SK-N-SH (cell line): ENCODE measurements around the gene SPTLC1. TPM values are rescaled to one million over a fixed set of nuclear protein-coding genes. Genes with fewer than 3 reads are reported as not detected.

ENCODE experiments used
- CTCF ChIA-PET: fragments of 300-600, 350-600 bp; formaldehyde crosslinking; extraction: SDS; loops from one replicate; lab custom pipeline; 2021; lab: Yijun Ruan, JAX
- POLR2A ChIA-PET: fragments of 350-600 bp; sonication (Branson Sonifier 250); formaldehyde crosslinking; extraction: SDS; loops from one replicate; lab custom pipeline; 2020; ENCODE audit warnings: antibody characterized with exemption, inconsistent platforms; lab: Yijun Ruan, JAX
- DNase-seq: peaks from one replicate; pipeline ENCODE4 v3.0.0; 2012
- H2AFZ ChIP-seq: fragments of 200-600 bp; sonication (generic); 2 replicates; pipeline ENCODE4 v1.8.1; 2016; ENCODE audit warnings: antibody characterized with exemption, mild to moderate bottlenecking, low read depth
- H3F3A ChIP-seq: fragments of 200-600 bp; sonication (generic); replicated peaks from 2 replicates; pipeline ENCODE3; 2016; ENCODE audit warnings: antibody characterized with exemption, mild to moderate bottlenecking; ENCODE audit not compliant: insufficient read depth
- H3K27ac ChIP-seq, 2 experiments: fragments of 200-500 bp in 1 of 2; fragments of 200-600 bp in 1 of 2; sonication (Bioruptor generic) in 1 of 2; sonication (generic), shearing (Covaris generic) in 1 of 2; 2 replicates each; pipeline versions ENCODE4 v1.5.1 to v1.6.1; 2014 to 2016; ENCODE audit warnings: low read depth in 2 of 2, inconsistent platforms in 1 of 2, low read length in 1 of 2, mild to moderate bottlenecking in 1 of 2, mixed read lengths in 1 of 2
- H3K27me3 ChIP-seq: fragments of 200-600 bp; sonication (generic), shearing (Covaris generic); 2 replicates; pipeline ENCODE4 v1.6.1; 2016; ENCODE audit warnings: mixed run types; ENCODE audit not compliant: insufficient read depth
- H3K36me3 ChIP-seq, 2 experiments: fragments of 200-500 bp in 1 of 2; fragments of 200-600 bp in 1 of 2; sonication (Bioruptor generic) in 1 of 2; sonication (generic) in 1 of 2; replicated peaks in 1 of 2; 2 replicates each; pipeline versions ENCODE3 to v1.5.1; 2014 to 2016; ENCODE audit warnings: low read length in 1 of 2, mild to moderate bottlenecking in 1 of 2; ENCODE audit not compliant: insufficient read depth in 2 of 2, control insufficient read depth in 1 of 2
- H3K4me1 ChIP-seq, 2 experiments: fragments of 200-500 bp in 1 of 2; fragments of 200-600 bp in 1 of 2; sonication (Bioruptor generic) in 1 of 2; sonication (generic), shearing (Covaris generic) in 1 of 2; 2 replicates each; pipeline versions ENCODE4 v1.5.1 to v1.6.1; 2014 to 2016; ENCODE audit warnings: low read depth in 1 of 2, low read length in 1 of 2, mixed run types in 1 of 2; ENCODE audit not compliant: insufficient read depth in 2 of 2, control insufficient read depth in 1 of 2
- H3K4me2 ChIP-seq: fragments of 200-600 bp; sonication (generic), shearing (Covaris generic); 2 replicates; pipeline ENCODE4 v1.6.1; 2017; ENCODE audit warnings: mixed run types
- H3K4me3 ChIP-seq, 2 experiments: fragments of 200-500 bp in 1 of 2; fragments of 200-600 bp in 1 of 2; sonication (Bioruptor generic) in 1 of 2; sonication (generic), shearing (Covaris generic) in 1 of 2; 2 replicates each; pipeline versions ENCODE4 v1.5.1 to v1.8.1; 2014 to 2016; ENCODE audit warnings: low read depth in 2 of 2, inconsistent platforms in 1 of 2, low read length in 1 of 2, mild to moderate bottlenecking in 1 of 2, mixed read lengths in 1 of 2, moderate library complexity in 1 of 2
- H3K79me2 ChIP-seq: fragments of 200-600 bp; sonication (generic); 2 replicates; pipeline ENCODE4 v1.8.1; 2017; ENCODE audit warnings: mild to moderate bottlenecking; ENCODE audit not compliant: insufficient read depth
- H3K9ac ChIP-seq: fragments of 200-600 bp; sonication (generic); 2 replicates; pipeline ENCODE4 v1.6.1; 2017; ENCODE audit warnings: mixed run types
- H3K9me2 ChIP-seq: fragments of 200-600 bp; sonication (generic); 2 replicates; pipeline ENCODE4 v1.6.1; 2017; ENCODE audit warnings: mixed run types
- H3K9me3 ChIP-seq: fragments of 200-600 bp; sonication (generic); 2 replicates; pipeline ENCODE4 v1.6.1; 2017; ENCODE audit warnings: mixed run types, mild to moderate bottlenecking, moderate library complexity
- H4K20me1 ChIP-seq: fragments of 200-600 bp; sonication (generic); 2 replicates; pipeline ENCODE4 v1.6.1; 2017; ENCODE audit warnings: mild to moderate bottlenecking, mixed run types; ENCODE audit not compliant: insufficient read depth
- CTCF ChIP-seq: fragments of 200-600 bp; sonication (generic); IDR thresholded peaks from 2 replicates; pipeline ENCODE4 v1.6.1; 2017; ENCODE audit warnings: antibody characterized with exemption, mild to moderate bottlenecking, moderate library complexity
- ELF1 ChIP-seq: IDR thresholded peaks from 2 replicates; pipeline ENCODE4 v1.4.0; 2012
- EP300 ChIP-seq, 2 experiments: IDR thresholded peaks; 2 replicates each; pipeline versions ENCODE4 v1.4.0 to v1.6.1; 2012; ENCODE audit warnings: borderline replicate concordance in 1 of 2, low read depth in 1 of 2, low read length in 1 of 2
- FOSL2 ChIP-seq: IDR thresholded peaks from 2 replicates; pipeline ENCODE4 v1.4.0; 2012; ENCODE audit warnings: low read depth, mild to moderate bottlenecking, moderate library complexity, borderline replicate concordance
- FOXM1 ChIP-seq: IDR thresholded peaks from 2 replicates; pipeline ENCODE4 v1.4.0; 2012; ENCODE audit warnings: low read depth, mild to moderate bottlenecking
- GATA2 ChIP-seq: sonication (generic); formaldehyde crosslinking; IDR thresholded peaks from 2 replicates; pipeline ENCODE4 v1.5.0; 2020; ENCODE audit warnings: mild to moderate bottlenecking, missing genetic modification reagents
- IRF3 ChIP-seq: fragments of 150-350 bp; IDR thresholded peaks from 2 replicates; pipeline ENCODE4 v1.6.1; 2016; ENCODE audit warnings: mild to moderate bottlenecking, low read depth, low read length
- JUND ChIP-seq: IDR thresholded peaks from 2 replicates; pipeline ENCODE4 v1.4.0; 2012
- MEF2A ChIP-seq: IDR thresholded peaks from 2 replicates; pipeline ENCODE4 v1.4.0; 2012; ENCODE audit warnings: low read depth, borderline replicate concordance
- NFIC ChIP-seq: IDR thresholded peaks from 2 replicates; pipeline ENCODE4 v1.4.0; 2012; ENCODE audit warnings: borderline replicate concordance
- NRF1 ChIP-seq: IDR thresholded peaks from 2 replicates; pipeline ENCODE4 v1.6.1; 2012; ENCODE audit warnings: low read depth, mild to moderate bottlenecking, low read length
- POLR2AphosphoS5 ChIP-seq: IDR thresholded peaks from 2 replicates; pipeline ENCODE4 v1.6.1; 2012; ENCODE audit warnings: low read depth, low read length
- RAD21 ChIP-seq: IDR thresholded peaks from 2 replicates; pipeline ENCODE4 v1.6.1; 2012; ENCODE audit warnings: mild to moderate bottlenecking, low read length
- RFX5 ChIP-seq: IDR thresholded peaks from 2 replicates; pipeline ENCODE4 v1.6.1; 2012; ENCODE audit warnings: mild to moderate bottlenecking, improper control_type of control experiment, low read length
- RXRA ChIP-seq: IDR thresholded peaks from 2 replicates; pipeline ENCODE4 v1.4.0; 2012; ENCODE audit warnings: low read depth, mild to moderate bottlenecking, borderline replicate concordance
- SMC3 ChIP-seq: IDR thresholded peaks from 2 replicates; pipeline ENCODE4 v1.6.1; 2012; ENCODE audit warnings: low read depth, low read length, improper control_type of control experiment
- TAF1 ChIP-seq: IDR thresholded peaks from 2 replicates; pipeline ENCODE4 v1.6.1; 2012; ENCODE audit warnings: low read depth, mild to moderate bottlenecking, low read length, moderate library complexity, borderline replicate concordance
- TEAD4 ChIP-seq: IDR thresholded peaks from 2 replicates; pipeline ENCODE4 v1.4.0; 2012; ENCODE audit warnings: mild to moderate bottlenecking, borderline replicate concordance; ENCODE audit not compliant: insufficient read depth
- USF2 ChIP-seq: fragments of 150-350 bp; IDR thresholded peaks from 2 replicates; pipeline ENCODE4 v1.6.1; 2017; ENCODE audit warnings: antibody characterized with exemption, low read length, low read depth, borderline replicate concordance
- ZBTB33 ChIP-seq: IDR thresholded peaks from 2 replicates; pipeline ENCODE4 v1.4.0; 2012; ENCODE audit warnings: low read depth, borderline replicate concordance
- WGBS: methylation state at CpG from one replicate; pipeline ENCODE4 v1.1.6; 2017; ENCODE audit warnings: low lambda C conversion rate; 5-methylcytosine and 5-hydroxymethylcytosine counted together
- polyA plus RNA-seq, 3 experiments: library from polyadenylated mRNA; depleted of rRNA; stranded (reverse); fragments of >200 nt; gene quantifications; 2 replicates each; pipeline ENCODE4 v1.2.3, GENCODE V29; 2012
- TF ChIP-seq, protein P1 (sequence below): IDR thresholded peaks from 2 replicates; pipeline ENCODE4 v1.4.0; 2012; ENCODE audit warnings: low read depth
- TF ChIP-seq, protein P2 (sequence below): IDR thresholded peaks from 2 replicates; pipeline ENCODE4 v1.6.1; 2012; ENCODE audit warnings: mild to moderate bottlenecking, low read depth, low read length, moderate library complexity

Gene SPTLC1
- polyA plus RNA-seq, 1 of the 3 experiments (the other 2 are of a cell fraction): 53.9 TPM

DNA sequence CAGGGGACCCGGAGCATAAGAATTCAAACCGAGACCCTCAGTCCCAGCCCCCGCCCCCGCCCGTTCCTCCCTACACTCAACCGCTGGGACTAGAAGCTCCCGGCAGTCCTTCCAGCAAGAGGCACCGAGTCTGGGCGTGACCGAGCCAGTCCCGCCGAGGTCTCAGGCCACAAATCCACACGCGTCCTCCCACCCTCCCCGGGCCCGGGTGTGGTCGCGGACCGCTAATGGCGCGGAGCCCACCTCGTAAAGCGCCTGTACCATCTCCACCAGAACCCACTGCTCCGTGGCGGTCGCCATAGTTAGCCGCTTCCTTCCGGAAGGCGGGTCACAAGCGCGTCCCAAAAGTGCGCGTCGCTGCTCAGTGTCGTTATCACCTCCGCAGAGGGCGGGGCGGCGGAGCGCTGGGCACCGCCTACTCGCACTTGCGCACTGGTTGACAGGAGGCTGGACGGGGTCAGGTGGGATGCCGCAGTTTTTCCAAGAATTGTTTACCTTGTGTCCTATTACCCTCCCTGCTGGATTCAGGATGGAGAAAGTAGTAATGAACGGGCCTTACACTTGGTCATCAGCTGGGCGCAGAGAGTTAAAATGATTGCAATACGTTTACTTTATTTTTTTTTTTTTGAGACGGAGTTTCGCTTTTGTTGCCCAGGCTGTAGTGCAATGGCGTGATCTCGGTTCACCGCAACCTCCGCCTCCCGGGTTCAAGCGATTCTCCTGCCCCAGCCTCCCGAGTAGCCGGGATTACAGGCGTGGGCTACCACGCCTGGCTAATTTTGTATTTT is at the start of gene SPTLC1 (continued):
- TF ChIP-seq CTCF (no peak), FOXM1 (no peak), RFX5 (no peak), TEAD4 (no peak), JUND (no peak), NRF1 (peak; percentile 87), IRF3 (no peak), EP300 (IDR thresholded peaks at IDR 0.05; ENCODE audit: borderline replicate concordance in 1 of 2, low read depth in 1 of 2, low read length in 1 of 2) (no peak), GATA2 (CRISPR knock-in tag) (no peak), RAD21 (no peak), ELF1 (peak; percentile 95)

GRCh38 chr9:92164975-92165374 is 49.8 kb upstream of the SPTLC1 start:
- POLR2A ChIA-PET: no interaction called here
- no peaks in the 10 kb centered on the region for H3K4me1 ChIP-seq
- CTCF ChIA-PET: interaction anchor here (1.2 kb wide), 1 partner anchor 48 kb away, joined by 4 read pairs; no protein-coding TSS in a partner anchor
- TF ChIP-seq USF2 (no peak), TAF1 (no peak), RXRA (no peak), RFX5 (no peak), FOSL2 (no peak), NFIC (no peak), POLR2AphosphoS5 (no peak), MEF2A (no peak), ZBTB33 (no peak), SMC3 (no peak), FOXM1 (no peak), NRF1 (no peak)
- TF ChIP-seq, protein P1, sequence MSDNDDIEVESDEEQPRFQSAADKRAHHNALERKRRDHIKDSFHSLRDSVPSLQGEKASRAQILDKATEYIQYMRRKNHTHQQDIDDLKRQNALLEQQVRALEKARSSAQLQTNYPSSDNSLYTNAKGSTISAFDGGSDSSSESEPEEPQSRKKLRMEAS: no peak
- TF ChIP-seq, protein P2, sequence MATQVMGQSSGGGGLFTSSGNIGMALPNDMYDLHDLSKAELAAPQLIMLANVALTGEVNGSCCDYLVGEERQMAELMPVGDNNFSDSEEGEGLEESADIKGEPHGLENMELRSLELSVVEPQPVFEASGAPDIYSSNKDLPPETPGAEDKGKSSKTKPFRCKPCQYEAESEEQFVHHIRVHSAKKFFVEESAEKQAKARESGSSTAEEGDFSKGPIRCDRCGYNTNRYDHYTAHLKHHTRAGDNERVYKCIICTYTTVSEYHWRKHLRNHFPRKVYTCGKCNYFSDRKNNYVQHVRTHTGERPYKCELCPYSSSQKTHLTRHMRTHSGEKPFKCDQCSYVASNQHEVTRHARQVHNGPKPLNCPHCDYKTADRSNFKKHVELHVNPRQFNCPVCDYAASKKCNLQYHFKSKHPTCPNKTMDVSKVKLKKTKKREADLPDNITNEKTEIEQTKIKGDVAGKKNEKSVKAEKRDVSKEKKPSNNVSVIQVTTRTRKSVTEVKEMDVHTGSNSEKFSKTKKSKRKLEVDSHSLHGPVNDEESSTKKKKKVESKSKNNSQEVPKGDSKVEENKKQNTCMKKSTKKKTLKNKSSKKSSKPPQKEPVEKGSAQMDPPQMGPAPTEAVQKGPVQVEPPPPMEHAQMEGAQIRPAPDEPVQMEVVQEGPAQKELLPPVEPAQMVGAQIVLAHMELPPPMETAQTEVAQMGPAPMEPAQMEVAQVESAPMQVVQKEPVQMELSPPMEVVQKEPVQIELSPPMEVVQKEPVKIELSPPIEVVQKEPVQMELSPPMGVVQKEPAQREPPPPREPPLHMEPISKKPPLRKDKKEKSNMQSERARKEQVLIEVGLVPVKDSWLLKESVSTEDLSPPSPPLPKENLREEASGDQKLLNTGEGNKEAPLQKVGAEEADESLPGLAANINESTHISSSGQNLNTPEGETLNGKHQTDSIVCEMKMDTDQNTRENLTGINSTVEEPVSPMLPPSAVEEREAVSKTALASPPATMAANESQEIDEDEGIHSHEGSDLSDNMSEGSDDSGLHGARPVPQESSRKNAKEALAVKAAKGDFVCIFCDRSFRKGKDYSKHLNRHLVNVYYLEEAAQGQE: no peak

More at GRCh38 chr9:92164975-92165374, 49.8 kb upstream of the SPTLC1 start:
- no peak overlapping the region for H3K4me2 ChIP-seq
- H3K79me2 ChIP-seq: no peaks in the 10 kb centered on the region
- WGBS: 39% methylated on average over 1 of the region's 1 CpG
- no peak for DNase-seq
- no peaks in the 10 kb centered on the region for H3K9me3 ChIP-seq
- H3K9me2 ChIP-seq: no peaks in the 10 kb centered on the region
- H3K4me3 ChIP-seq: no peak overlapping the region
- no peaks in the 10 kb centered on the region for H3K27me3 ChIP-seq
- no peaks in the 10 kb centered on the region for H4K20me1 ChIP-seq
- H3K36me3 ChIP-seq: no peaks in the 10 kb centered on the region
- no peaks in the 10 kb centered on the region for H3F3A ChIP-seq
- H3K9ac ChIP-seq: no peak overlapping the region
- no peak overlapping the region for H2AFZ ChIP-seq
- no peak overlapping the region for H3K27ac ChIP-seq
